ENCODE measurements around the gene GABARAP. TPM values are rescaled to one million over a fixed set of nuclear protein-coding genes. Genes with fewer than 3 reads are reported as not detected.

The GABARAP gene
- polyA plus RNA-seq, 1 of the 3 experiments (the other 2 are of a cell fraction) = 585 TPM

- TF ChIP-seq PBX3 (IDR thresholded peaks at IDR 0.05) (no peak), GATA2 (CRISPR knock-in tag; IDR thresholded peaks at IDR 0.05) (no peak), MEF2A (IDR thresholded peaks at IDR 0.05; ENCODE audit: borderline replicate concordance, low read depth) (no peak), FOSL2 (IDR thresholded peaks at IDR 0.05; ENCODE audit: borderline replicate concordance, low read depth) (no peak), YY1 (IDR thresholded peaks at IDR 0.05; ENCODE audit: low read depth) (no peak), NRF1 (IDR thresholded peaks at IDR 0.05; ENCODE audit: low read depth, low read length) (no peak), TCF12 (IDR thresholded peaks at IDR 0.05) (no peak), ELF1 (IDR thresholded peaks at IDR 0.05) (no peak), SIN3A (IDR thresholded peaks at IDR 0.05; ENCODE audit: borderline replicate concordance, low read depth, low read length) (no peak), POLR2AphosphoS5 (IDR thresholded peaks at IDR 0.05; ENCODE audit: low read depth, low read length) (no peak), GABPA (IDR thresholded peaks at IDR 0.05; ENCODE audit: low read depth) (no peak; the same call in 1 of the 2 replicates), USF2 (IDR thresholded peaks at IDR 0.05; ENCODE audit: borderline replicate concordance, low read depth, low read length) (no peak)
Measured at GRCh38 chr17:7204828-7205461, 37.3 kb downstream of the GABARAP start (continued).

GRCh38 chr17:7204336-7204735 lies 37.9 kb downstream of the GABARAP start:
- ChIA-PET POLR2A (interaction anchor here (1.1 kb wide), 1 partner anchor 15 kb away, joined by 3 read pairs; the partner anchor contains the start of genes ACADVL and DLG4), CTCF (interaction anchor here (0.8 to 2.4 kb wide), 6 partner anchors 10 to 159 kb away, joined by 3 to 10 read pairs (median 4); no protein-coding TSS in a partner anchor)
- TF ChIP-seq MXI1 (IDR thresholded peaks at IDR 0.05; ENCODE audit: low read depth, low read length) (no peak), GABPA (IDR thresholded peaks at IDR 0.05; ENCODE audit: low read depth) (no peak), FOSL2 (IDR thresholded peaks at IDR 0.05; ENCODE audit: borderline replicate concordance, low read depth) (no peak), FOXJ3 (CRISPR knock-in tag; IDR thresholded peaks at IDR 0.05) (no peak), REST (IDR thresholded peaks at IDR 0.05; ENCODE audit: low read depth, low read length) (no peak), RCOR1 (IDR thresholded peaks at IDR 0.05; ENCODE audit: low read length) (no peak), TCF12 (IDR thresholded peaks at IDR 0.05) (no peak)
- Histone ChIP-seq H3K36me3 (replicated peaks in 1 of 2; ENCODE audit: control insufficient read depth in 1 of 2, insufficient read depth in 2 of 2, low read length in 1 of 2) (peaks cover 20 to 28% of the 10 kb centered on the region in 2 experiments), H3K27me3 (ENCODE audit: insufficient read depth) (no peaks in the 10 kb centered on the region), H3K9me3 (no peaks in the 10 kb centered on the region), H3K4me2 (peak overlapping the region; percentile 79), H3K4me1 (ENCODE audit: control insufficient read depth in 1 of 2, insufficient read depth in 2 of 2, low read depth in 1 of 2, low read length in 1 of 2) (peaks cover 0 to 13% of the 10 kb centered on the region in 2 experiments; a peak in 2 of 4 replicates), H2AFZ (ENCODE audit: low read depth) (no peak overlapping the region), H3F3A (replicated peaks; ENCODE audit: insufficient read depth) (peaks cover 10% of the 10 kb centered on the region), H3K9me2 (no peaks in the 10 kb centered on the region), H3K9ac (peak overlapping the region; percentile 53), H3K27ac (ENCODE audit: low read depth in 2 of 2, low read length in 1 of 2) (peak overlapping the region; percentile 34 to 91), H3K4me3 (ENCODE audit: low read depth in 2 of 2, low read length in 1 of 2) (peak overlapping the region; percentile 39 to 47; a peak in 3 of 4 replicates), H3K79me2 (ENCODE audit: insufficient read depth) (peaks cover 15% of the 10 kb centered on the region), H4K20me1 (ENCODE audit: insufficient read depth) (peaks cover 12% of the 10 kb centered on the region; the same call in 1 of the 2 replicates)
- WGBS (ENCODE audit: low lambda C conversion rate) = 64% methylated on average over 15 of the region's 15 CpGs
- peak; percentile 74 for DNase-seq
